Left ventricle myocardium inferior (tissue), 1 donor: ENCODE measurements around the gene STX2. TPM values are rescaled to one million over a fixed set of nuclear protein-coding genes. Genes with fewer than 3 reads are reported as not detected.

Experiments
- DNase-seq: peaks from one replicate; pipeline ENCODE4 v3.0.0-alpha.2; 2020
- H3K27ac ChIP-seq: fragments of 200-600 bp; replicated peaks from 2 replicates; pipeline ENCODE4 v1.8.0; 2021
- H3K27me3 ChIP-seq: fragments of 200-600 bp; 2 replicates; pipeline ENCODE4 v1.8.0; 2021; ENCODE audit warnings: low read depth
- H3K36me3 ChIP-seq: fragments of 200-600 bp; 2 replicates; pipeline ENCODE4 v1.8.0; 2021
- H3K4me1 ChIP-seq: fragments of 200-600 bp; 2 replicates; pipeline ENCODE4 v1.8.0; 2021
- H3K4me3 ChIP-seq: fragments of 200-600 bp; 2 replicates; pipeline ENCODE4 v1.8.0; 2021; ENCODE audit warnings: mild to moderate bottlenecking, moderate library complexity
- H3K9me3 ChIP-seq: fragments of 200-600 bp; replicated peaks from 2 replicates; pipeline ENCODE4 v1.8.0; 2021
- intact Hi-C: fragments of 100-400 bp; cut with micrococcal nuclease; formaldehyde crosslinking; loops from one replicate; pipeline ENCODE4 v1.11.0; 2022
- total RNA-seq: library from RNA; stranded (reverse); fragmentation: NEBNext Ultra II Directional; extraction: Animal tissue kit (Norgen Biotek cat#: 25700); gene quantifications from one replicate; pipeline ENCODE4 v1.2.1, GENCODE V29; 2021
- TF ChIP-seq, protein P1 (sequence below): fragments of 200-600 bp; IDR thresholded peaks from 2 replicates; pipeline ENCODE4 v1.8.0; 2021; ENCODE audit warnings: antibody characterized with exemption, mild to moderate bottlenecking, borderline replicate concordance
- donor health status: DM: no; HTN: yes; CAD: no; lungs with severe emphysema.

The STX2 gene
- total RNA-seq, 1 donor from 2014 or later, result 11.1 TPM

DNA sequence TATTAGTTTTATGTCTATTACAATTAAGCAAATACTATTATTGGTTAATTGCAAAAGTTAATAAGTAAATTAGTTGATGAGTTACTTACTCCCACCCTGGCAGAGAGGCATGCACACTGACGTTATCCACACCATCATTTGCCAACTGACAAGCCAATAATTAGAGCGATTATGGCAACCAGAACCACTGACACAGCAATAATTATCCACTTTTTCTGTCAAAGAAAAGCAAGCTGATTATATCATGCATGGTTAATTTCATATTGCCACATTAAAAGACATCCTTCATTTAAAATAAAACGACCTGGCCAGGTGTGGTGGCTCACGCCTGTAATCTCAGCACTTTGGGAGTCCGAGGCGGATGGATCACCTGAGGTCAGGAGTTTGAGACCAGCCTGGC is 43.1 kb downstream of the STX2 start:
- Histone ChIP-seq H3K4me1 (no peaks in the 10 kb centered on the region), H3K9me3 (no peaks in the 10 kb centered on the region), H3K4me3 (no peak overlapping the region), H3K36me3 (peaks cover 83% of the 10 kb centered on the region), H3K27ac (no peak overlapping the region), H3K27me3 (no peaks in the 10 kb centered on the region)
- no peak for DNase-seq
- TF ChIP-seq, protein P1, sequence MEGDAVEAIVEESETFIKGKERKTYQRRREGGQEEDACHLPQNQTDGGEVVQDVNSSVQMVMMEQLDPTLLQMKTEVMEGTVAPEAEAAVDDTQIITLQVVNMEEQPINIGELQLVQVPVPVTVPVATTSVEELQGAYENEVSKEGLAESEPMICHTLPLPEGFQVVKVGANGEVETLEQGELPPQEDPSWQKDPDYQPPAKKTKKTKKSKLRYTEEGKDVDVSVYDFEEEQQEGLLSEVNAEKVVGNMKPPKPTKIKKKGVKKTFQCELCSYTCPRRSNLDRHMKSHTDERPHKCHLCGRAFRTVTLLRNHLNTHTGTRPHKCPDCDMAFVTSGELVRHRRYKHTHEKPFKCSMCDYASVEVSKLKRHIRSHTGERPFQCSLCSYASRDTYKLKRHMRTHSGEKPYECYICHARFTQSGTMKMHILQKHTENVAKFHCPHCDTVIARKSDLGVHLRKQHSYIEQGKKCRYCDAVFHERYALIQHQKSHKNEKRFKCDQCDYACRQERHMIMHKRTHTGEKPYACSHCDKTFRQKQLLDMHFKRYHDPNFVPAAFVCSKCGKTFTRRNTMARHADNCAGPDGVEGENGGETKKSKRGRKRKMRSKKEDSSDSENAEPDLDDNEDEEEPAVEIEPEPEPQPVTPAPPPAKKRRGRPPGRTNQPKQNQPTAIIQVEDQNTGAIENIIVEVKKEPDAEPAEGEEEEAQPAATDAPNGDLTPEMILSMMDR, result no peak
- intact Hi-C loops, result no loop called here

DNA sequence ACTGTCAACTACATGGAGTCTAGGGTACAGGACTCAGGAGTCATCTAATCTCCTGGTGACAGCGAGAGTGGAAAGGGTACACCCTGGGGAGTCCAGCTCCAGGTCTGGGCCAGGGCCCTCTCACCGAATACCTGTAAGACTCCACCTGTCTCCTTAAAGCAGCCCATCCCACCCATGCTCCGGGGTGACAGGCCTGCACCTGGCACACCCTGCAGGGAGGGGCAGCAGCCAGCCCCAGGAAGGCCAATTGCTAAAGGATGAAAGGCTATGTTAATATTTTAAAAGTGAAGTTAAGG is 45.5 kb downstream of the STX2 start:
- intact Hi-C loops, result no loop called here
- DNase-seq, result no peak
- Histone ChIP-seq H3K27me3 (no peaks in the 10 kb centered on the region), H3K9me3 (no peaks in the 10 kb centered on the region), H3K36me3 (peaks cover 81% of the 10 kb centered on the region), H3K27ac (no peak overlapping the region), H3K4me1 (no peaks in the 10 kb centered on the region), H3K4me3 (no peak overlapping the region)
- TF ChIP-seq, protein P1, result no peak

- Histone ChIP-seq H3K4me3 (no peak overlapping the region), H3K9me3 (no peaks in the 10 kb centered on the region), H3K27ac (no peak overlapping the region), H3K4me1 (no peaks in the 10 kb centered on the region), H3K27me3 (no peaks in the 10 kb centered on the region), H3K36me3 (peaks cover 83% of the 10 kb centered on the region)
- intact Hi-C loops, result no loop called here
- DNase-seq, result no peak
- TF ChIP-seq, protein P1, result no peak
Observed at GRCh38 chr12:130792821-130793553, 46.1 kb downstream of the STX2 start.

GRCh38 chr12:130791629-130792028 is 47.4 kb downstream of the STX2 start:
- no peak overlapping the region for H3K4me3 ChIP-seq
- H3K27me3 ChIP-seq, result no peaks in the 10 kb centered on the region
- DNase-seq, result no peak
- peaks cover 83% of the 10 kb centered on the region for H3K36me3 ChIP-seq
- H3K9me3 ChIP-seq, result peaks cover 2% of the 10 kb centered on the region
- TF ChIP-seq, protein P1, result no peak
- intact Hi-C loops, result no loop called here
- H3K27ac ChIP-seq, result no peak overlapping the region
- no peaks in the 10 kb centered on the region for H3K4me1 ChIP-seq

GRCh38 chr12:130788515-130788914 is 50.5 kb downstream of the STX2 start:
- Histone ChIP-seq H3K4me3 (no peak overlapping the region), H3K36me3 (peaks cover 83% of the 10 kb centered on the region), H3K4me1 (no peaks in the 10 kb centered on the region), H3K27ac (no peak overlapping the region), H3K9me3 (peaks cover 28% of the 10 kb centered on the region), H3K27me3 (no peaks in the 10 kb centered on the region)
- no peak for DNase-seq
- TF ChIP-seq, protein P1, result no peak
- intact Hi-C loops, result no loop called here
